Stimulated activated CD8-positive, alpha-beta memory T cell treated with anti-CD3 and anti-CD28 coated beads, Interleukin-12 subunit alpha, Interleukin-12 subunit beta, amount 100 ng/mL, for 4 hours (primary cell): ENCODE results near the gene SYMPK.
"Not testable (repeated sequence)": the region's sequence is repeated elsewhere in the genome, so short reads cannot be mapped to it uniquely, and the experiment has no call there.

Experiments
- DNase-seq: peaks from one replicate; pipeline ENCODE4 v3.0.0-alpha.2; 2020; ENCODE audit warnings: low read depth

Gene SYMPK

DNA sequence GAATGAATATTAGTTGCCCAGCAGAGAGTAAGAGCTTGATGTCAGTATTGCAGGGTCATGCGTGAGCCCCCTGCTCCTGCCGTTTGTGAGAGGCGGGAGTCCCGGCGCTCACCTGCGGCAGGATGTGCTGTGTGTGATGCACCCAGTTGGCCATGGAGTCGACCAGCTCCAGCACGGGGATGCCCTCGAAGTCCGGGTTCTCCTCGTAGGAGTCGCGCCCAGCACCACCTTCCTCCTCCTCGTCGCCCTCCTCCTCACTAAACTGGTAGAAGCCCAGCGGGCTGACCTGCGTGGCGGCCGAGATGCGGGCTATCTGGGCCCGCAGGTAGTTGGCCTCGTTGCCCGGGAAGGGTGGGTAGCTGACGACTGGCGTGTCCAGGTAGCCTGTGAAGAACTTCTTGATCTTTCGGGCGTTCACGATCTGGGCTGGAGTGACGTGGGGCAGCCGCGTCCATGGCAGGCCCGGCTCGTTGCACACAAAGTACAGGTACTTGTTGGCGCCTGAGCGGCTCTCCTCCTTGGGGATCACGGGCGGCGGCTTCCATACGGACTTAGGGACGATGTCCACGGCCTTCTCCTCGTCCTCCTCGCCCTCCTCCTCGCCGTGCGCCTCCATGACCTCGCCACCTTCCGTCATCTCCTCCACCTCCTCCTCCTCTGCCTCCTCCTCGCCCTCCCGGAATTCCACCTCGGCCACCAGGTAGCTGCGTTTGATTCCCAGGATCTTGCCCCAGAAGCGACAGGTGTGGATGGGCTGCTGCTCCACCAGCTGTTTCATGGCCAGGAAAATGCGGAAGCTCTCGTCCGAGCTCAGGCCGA lies 58.6 kb downstream of the SYMPK start:
- no peak for DNase-seq

DNA sequence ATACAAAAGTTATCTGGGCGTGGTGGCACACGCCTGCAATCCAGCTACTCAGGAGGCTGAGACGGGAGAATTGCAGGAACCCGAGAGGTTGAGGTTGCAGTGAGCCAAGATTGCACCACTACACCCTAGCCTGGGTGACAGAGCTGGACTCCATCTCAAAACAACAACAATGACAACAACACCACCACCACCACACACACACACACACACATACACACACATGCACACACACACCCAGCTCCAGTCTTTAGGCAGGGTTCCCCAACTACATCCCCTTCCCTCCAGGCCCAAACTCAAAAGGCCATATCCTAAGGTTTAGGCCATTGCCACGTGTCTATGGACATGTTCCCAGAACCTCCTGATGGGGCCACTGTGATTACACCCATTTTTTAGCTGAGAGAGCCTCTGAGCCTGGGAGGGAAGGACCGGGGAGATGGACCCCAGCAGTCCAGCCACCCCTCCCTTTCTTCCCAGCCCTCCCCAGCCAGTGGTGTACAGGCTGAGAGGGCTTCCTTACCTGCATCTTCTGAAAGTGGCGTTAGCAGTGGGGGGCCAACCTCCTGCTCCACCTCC lies 61.3 kb downstream of the SYMPK start:
- DNase-seq: no peak

DNA sequence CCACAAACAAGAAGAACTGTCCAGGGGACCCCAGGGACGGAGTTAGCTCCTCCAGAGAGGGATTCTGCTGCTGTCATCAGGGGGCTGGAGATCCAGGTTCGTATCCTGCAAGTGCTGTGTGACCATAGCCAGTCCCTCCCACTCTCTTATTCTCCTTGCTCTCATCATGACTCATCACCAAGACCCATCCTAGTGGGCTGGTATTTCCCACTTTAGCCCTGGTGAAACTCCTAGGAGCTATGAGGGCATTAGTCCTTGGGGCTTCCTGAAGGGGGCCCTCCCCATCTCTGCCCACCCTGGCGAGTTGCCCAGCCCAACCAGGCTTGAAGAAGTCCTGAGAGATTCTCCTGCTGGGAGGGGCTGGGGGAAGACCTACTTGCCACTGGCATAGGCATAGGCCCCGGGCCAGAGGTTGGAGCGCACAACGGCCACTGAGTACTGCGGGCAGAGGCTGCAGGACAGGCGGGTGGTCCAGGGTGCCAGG lies 62.8 kb downstream of the SYMPK start:
- no peak for DNase-seq

DNA sequence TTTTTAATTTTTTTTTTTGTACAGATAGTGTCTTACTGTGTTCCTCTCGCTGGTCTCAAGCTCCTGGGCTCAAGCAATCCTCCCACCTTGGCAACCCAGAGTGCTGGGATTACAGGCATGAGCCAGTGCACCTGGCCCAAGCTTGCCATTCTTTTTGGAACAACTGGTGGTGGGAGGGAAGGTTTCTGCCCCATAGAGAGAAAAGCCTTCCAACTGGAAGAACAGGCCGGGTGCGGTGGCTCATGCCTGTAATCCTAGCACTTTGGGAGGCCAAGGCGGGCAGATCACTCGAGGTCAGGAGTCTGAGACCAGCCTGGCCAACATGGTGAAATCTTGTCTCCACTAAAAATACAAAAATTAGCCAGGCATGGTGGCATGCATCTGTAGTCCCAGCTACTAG lies 63.4 kb downstream of the SYMPK start:
- not testable (repeated sequence) for DNase-seq

DNA sequence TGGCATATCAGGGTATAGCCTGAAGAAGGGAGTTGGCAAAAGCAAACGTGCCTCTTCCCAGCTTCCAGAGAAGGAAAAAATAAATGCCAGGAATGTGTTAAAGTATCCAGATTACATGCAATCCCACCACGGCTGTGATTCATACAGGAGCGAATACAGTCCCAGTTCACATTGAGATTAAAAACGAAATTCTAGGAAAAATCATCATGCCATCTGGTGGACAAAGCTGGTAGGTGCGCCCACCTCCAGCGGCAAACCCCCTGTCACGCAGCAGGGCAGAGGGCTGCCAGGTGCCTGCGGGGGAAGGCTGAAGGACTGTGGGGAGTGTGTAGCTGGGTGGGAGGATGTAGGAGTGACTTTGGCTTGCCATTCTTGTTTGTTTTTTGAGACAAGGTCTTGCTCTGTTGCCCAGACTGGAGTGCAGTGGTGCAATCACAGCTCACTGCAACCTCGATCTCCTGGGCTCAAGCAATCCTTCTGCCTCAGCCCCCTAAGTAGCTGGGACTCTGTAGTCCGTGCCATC lies 63.9 kb downstream of the SYMPK start:
- DNase-seq: peak; percentile 41

DNA sequence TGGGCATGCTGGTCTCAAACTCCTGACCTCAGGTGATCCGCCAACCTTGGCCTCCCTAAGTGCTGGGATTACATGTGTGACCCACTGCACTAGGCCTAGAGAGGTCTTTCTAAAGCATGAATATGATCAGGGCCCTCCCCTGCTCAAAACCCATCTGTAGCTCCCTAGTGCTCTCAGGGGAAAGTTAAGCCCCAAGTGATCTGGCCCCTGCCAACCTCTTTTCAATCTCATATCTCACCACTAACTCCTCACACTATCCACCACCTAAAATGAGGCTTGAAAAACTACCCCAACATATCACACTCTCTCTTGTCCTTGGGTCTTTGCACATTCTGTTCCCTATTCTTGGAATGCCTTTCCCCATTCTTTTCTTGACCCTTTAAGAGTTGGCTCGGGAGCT lies 68.3 kb downstream of the SYMPK start:
- no peak for DNase-seq

DNA sequence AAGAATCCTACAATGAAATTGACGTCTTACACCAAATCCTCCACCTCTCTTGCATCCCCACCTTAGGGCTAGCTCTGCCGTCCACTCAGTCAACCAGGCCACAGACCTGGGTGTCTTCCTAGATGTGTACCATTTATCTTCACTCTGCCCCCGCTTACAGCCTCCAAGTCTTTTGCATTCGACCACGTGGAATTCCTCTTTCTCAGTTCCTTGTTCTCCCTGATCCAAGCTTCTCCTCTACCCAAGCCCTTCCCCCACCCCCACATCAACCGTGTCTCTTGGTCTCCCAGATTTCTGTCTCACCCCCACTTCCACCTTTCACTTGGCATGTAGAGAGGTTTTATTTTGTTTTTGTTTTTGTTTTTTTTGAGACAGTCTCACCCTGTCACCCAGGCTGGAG lies 69.1 kb downstream of the SYMPK start:
- DNase-seq: no peak

DNA sequence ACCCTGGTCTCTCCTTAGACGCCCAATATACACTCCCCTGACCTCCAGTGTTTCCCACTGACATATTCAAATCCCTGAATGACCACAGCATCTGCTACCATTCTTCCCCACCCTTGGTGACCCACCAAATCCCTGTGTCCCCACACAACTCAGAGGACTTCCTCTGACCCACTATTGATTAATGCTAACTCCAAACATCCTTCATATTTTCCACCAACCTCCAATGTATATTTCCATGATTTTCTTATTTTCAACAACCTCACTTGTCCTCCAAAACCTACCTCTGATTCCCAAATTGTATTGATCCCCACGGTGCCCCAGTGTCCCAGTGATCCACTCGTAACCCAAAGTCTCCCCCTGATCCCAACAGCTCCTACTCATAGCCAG lies 69.8 kb downstream of the SYMPK start:
- no peak for DNase-seq

DNA sequence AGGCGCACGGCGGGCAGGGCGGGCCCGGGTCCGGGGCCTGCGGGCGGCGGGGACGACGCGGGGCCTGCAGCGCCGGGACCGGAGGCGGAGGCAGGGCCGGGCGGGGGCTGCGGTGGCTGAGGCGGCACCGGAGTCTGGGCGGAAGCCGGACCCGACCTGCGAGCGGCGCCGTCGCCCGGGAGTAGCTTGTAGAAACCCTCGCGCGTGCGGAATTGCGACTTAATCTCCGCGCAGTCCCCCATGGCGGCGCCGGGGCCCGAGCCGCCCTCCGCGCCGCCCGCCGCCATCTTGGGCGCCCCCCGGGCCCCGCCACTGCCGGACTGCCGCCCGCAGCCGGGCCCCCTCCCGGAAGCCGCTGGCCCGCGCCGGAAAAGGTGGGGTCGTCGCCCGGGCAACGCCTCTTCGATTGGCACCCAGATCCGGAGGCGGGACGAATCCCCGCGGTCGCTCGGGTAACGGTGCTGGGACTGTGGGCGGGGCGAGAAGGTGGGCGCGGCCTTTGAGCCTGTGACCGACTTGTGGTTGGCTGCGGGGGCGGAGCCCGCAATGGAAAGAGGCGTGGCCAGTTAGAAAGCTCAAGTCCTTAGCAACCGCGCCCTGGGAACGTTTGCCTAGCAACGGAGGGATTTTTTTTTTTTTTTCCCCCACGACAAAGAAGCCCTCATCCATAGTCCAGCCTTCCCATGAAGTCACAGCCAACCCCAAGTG lies 70.3 kb downstream of the SYMPK start, which contains the start of gene DMWD:
TSS of gene DMWD (minus strand) at position 376 of the 708 bp plus-strand sequence. CDS start at position 287, 89 bp downstream.
- peak; percentile 99 for DNase-seq

DNA sequence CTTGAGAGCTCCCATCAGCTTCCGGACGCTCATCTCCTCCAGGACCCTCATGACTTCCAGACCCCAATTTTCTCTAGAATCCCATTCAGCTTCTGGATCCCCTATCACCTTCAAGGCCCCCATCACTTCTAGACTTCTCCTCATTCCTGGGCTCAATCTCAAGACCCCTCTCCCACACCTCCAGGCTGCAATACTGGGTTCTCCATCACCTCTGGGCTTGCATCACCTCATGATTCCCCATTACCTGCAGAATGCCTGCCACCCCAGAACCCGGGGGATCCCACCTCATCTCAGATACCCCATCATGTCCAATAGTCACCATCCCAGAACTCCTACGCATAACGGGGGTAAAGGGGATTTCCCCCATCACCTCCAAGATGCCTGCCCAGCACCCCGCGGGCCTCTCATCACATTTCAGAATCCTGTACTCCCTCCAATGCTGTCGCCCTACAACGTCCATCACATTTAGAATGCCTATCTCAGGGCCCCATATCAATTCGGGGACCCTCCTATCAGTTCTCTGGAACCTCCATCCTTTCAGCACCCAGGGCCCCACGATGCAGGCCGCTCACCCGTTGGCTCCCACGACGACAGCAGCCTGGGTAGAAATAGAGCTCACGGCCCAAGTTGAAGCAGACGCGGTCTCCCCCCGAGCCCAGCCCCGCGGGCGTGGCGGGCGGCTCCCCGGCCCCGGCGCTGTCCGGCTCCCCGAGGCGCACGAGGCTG lies 71.0 kb downstream of the SYMPK start:
- no peak for DNase-seq

DNA sequence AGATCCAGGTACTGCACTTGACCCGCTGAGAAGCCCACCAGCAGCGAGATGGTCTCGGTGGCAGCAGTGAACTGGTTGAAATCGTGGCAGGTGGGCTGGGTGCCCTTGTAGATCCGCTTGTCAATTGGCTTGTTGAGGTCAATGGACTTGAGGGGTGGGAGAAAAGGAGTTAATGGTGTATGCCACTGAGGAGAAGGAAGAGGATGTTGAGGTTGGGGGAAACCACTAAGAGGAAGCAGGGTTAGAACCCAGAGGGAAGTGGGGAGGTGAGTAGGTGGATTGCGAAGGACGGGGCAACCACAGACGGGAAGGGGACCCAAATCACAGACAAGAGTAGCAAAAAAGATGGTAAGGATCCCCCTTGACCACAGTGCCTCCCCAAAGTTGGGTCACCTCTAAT lies 72.0 kb downstream of the SYMPK start:
- no peak for DNase-seq

DNA sequence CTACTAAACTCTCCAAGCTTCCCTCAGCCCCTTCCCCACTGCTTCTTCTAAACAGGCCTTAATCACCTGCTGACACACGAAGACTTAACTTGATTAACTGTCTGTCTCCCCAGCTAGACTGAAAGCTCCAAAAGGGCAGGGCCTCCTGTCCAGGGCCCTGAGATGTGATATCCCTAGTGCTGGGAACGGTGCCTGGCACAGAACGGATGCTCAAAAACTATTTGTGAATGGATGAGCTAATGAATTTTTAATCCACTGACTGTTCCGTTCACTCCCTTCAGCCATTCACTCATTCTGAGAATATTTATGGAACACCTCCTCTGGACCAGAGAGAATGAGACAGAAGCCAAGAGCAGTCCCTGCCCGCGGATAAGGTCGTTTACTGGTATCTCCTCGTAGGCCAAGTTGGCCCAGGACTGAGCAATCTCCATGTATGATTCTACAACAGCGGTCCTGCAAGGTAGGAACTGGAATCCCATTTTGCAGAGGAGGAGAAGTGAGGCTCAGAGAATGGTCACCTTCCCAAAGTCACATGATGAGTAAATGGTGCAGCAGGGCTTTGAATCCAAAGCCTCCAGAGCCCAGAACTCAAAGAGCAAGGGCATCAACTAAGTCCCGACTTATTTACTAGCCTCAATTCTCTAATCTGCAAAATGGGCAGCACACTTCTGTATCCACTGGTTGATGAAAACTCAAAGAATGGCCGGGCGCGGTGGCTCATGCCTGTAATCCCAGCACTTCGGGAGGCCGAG lies 73.7 kb downstream of the SYMPK start:
- DNase-seq: no peak

DNA sequence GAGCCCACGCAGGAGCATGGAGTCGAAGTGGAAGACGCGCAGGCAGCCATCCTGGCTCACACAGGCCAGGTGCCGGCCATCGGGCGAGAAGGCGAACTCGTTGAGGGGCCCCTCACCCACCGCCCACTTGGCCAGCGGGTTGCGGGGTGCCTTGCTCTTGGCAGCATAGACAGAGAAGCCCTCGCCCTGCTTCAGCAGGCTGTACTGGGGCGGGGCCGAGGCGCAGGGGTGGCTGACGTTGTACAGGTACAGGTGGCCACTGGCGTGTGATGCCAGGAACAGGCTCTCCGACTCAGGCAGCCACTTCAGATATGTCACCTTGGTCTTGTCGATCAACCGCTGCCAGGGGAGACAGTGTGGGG lies 76.4 kb downstream of the SYMPK start:
- DNase-seq: no peak

DNA sequence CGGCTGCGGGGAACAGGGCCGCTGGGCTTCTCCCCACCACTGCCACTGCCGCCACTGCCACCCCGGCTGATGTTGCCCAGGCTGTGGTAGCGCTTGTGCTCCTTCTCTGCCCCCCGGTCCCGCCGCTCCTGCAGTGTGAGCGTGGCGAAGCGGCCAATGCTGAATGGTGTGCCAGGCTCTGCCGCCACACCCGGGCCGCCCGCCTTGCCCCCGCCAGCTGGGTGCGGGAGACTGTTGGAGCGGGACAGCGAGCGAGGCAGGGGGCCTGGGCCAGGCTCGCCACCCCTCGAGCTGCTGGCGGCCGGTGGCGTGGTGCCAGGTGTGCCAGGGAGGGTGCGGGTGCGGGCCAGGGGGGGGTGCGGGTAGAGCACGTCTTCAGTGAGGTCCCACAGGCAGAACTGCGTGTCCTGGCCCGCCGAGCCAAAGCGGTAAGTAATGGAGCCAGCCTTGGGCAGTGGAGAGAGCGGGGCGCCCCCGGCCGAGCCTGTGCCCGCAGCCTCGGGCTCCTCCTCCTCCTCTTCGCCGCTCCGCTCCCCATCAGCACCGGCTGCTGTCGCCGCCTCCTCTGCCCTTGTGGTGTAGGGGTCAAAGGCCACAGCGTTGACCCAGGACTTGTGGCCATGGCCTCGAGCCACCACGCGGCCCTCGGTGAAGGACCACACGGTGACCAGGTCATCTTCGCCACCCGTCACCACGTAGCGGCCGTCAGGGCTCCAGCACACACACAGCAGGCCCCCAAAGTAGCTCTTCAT lies 77.0 kb downstream of the SYMPK start:
- DNase-seq: no peak

DNA sequence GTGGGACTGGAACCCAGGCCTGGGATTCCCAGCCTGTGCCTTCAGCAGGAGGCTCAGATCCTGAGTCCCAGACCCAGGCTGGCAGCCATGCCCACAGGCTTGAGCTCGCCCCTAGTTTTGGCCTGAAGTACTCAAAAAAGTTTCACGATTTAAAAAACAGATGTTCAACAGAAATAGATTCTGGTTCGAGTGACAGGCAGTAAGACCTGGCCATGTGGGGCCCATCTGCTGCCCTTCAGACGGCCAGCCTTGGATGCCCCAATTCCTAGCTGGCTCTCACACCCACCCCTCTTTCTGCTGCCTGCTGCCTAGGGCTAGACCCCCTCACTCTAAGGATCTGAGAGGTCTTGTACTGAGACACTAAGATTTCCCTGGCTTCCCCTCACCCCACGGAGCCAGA lies 77.8 kb downstream of the SYMPK start:
- no peak for DNase-seq

DNA sequence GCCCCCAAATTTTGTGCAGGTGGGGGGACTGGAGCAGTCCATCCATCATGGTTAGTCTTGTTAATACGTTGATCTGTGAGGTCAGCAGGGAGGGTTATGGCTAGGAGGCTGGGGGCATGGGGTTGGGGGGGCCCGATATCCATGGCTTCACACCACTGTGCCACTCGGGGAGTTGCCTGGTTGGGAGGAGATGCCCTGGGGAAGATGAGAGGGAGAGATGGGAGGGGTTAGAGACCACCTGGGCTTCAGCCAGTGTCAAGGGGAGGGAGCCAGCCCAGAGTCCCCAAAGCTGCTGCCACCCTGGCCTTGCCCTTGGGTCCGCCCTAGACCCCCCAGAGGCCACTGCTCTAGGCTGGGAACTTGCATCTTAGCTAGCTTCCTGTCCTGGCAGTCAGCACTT lies 78.9 kb downstream of the SYMPK start:
- no peak for DNase-seq

DNA sequence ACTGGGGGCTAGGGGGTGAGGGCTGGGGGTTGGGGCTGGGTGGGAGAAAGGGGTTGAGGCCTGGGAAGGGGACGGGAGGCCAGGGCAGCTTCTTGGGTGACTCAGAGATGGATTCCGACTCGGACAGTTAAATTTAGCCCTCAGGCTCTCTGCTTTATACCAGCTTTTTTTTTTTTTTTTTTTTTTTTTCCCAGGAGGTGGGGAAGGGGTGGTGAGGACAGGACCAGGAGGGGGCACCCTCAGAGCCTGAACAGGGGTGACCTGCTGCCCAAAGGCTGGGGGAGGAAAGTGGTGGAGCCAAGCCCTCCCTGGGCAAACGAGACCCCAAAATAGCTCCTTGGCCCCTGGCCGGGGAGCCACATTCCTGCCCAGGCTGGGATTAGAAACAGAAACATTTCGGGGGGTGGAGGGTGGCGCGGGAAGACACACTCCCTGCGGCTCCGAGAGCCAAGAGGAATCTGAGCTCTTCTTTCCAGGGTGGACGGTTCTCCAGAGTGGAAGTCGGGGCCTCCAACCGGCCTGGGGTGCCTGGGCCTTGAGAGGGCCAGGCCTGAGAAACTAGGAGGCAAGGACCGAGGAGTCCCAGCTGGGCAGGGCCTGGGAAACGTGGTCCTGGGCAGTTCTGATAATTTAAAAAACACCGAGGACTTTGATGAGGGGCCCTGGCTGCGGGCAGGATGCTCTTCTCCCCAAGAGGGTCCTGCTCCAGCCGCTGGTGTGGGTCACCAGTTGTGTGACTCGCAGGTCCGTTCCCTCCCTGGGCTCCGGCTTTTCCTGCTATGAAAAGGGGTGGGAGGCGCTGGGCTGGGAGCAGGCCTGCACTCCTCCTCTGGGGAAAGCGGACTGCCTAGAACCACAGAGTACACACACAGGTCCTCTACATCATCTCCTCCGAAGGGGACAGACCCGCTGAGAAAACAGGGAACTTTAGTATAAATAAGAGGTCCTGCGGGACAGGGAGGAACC lies 79.8 kb downstream of the SYMPK start:
- DNase-seq: no peak

DNA sequence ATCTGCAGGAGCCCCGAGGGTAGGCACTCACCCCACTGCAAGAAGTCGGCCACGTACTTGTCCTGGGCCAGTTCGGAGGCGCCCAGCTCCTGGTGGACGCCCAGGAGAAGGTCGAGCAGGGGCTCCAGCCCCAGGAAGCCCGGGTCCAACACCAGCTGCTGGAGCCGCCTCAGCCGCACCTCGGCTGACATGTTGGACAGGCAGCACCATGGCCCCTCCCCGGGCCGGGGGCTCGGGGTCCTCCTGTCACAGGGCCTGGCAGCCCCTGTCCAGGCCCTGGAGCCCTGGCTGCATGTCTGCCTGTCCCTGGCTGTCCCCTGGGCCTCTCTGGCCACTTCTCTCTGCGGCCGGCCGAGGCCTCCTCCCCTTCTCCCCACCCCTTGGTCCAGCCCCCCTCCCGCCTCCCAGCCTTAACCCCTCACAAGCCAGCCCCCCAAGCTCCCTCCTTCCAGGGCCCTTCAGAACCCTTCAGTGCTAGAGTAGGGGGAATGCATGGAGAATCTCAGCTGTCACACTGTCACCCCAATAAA lies 80.7 kb downstream of the SYMPK start, which contains the start of gene DMPK:
TSS of gene DMPK (minus strand) at position 329 of the 530 bp plus-strand sequence. CDS start at position 191, 138 bp downstream.
- no peak for DNase-seq
